GM20431 (cell line): Measurements from ENCODE around the gene NIT1.
"Not testable (repeated sequence)": the region's sequence is repeated elsewhere in the genome, so short reads cannot be mapped to it uniquely, and the experiment has no call there.

Source experiments
- in situ Hi-C: fragments of 300-500 bp; cut with MseI, MboI; formaldehyde crosslinking; loops from one replicate; pipeline ENCODE4 v1.15.0; 2020; ENCODE audit warnings: low sequenced_read_pairs; ENCODE audit not compliant: unreplicated experiment

The NIT1 gene

DNA sequence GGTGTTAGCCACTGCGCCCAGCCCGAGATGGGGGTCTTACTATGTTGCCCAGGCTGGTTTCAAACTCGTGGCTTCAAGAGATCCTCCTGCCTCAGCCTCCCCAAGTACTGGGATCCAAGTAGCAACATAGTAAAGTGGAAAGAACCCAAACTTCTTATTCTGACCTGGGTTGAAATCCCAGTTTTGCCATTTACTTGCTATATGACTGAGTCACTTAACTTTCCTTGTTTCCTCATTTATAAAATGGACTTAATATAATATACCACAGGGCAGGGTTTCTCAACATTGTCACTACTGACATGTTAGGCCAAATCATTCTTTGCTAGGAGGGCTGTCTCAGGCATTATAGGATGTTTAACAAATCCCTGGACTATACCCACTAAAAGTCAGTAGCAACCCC, 6.8 kb upstream of the NIT1 start:
- in situ Hi-C loops, result no loop called here

DNA sequence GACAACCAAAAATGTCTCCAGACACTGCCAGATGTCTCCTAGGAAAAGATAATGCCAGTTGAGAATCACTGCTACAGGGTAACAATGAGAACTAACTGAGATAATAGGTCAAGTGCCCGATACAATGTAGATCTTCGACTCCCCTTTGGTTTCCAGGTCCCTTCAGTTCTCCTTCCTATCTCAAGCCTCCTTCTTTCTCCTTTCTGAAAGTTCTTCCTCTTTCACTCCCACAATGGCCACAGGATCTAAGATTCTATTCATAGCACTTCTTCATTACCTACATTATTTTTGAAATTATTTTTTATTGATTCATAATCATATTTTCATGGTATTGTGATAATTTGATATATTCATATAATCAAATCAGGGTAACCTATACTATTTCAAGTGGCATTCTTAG, 6.4 kb upstream of the NIT1 start:
- in situ Hi-C loops, result no loop called here

DNA sequence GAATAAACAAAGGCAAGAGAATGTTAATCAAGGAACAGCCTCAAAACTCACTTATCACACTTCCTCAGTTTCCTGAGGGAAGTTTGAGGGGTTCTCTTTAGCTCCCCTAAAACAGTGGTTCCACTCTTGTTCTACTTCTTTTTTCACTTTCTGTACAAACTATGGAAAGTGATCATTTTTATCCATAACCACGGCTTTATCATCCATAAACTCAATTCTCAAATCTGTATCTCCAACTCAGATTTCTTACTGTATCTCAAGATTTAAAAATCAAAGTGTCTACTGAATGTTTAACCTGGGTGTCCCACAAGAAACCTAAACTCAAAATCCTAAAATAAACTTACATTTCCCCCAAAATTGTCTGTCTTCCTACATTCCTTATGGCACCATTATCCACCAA, 4.0 kb upstream of the NIT1 start:
- in situ Hi-C loops, result no loop called here

DNA sequence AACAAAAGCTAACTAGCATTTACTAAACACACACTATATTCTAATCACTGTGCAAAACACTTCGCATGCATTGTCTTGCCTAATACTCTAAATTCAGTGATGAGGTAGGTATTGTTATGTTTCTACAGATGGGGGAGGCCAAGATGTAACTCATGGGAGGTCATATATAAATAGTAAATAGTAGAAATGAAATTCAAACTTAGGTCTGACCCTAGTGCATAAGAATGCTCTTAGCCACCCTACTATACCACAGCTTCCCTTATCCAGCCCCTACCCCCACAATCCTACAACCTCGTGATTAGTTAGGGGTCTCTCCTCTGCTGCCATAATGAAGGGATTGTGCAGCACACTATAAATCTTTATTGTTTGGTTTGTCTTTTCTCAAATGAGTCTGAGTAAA, 3.3 kb upstream of the NIT1 start:
- in situ Hi-C loops, result no loop called here

DNA sequence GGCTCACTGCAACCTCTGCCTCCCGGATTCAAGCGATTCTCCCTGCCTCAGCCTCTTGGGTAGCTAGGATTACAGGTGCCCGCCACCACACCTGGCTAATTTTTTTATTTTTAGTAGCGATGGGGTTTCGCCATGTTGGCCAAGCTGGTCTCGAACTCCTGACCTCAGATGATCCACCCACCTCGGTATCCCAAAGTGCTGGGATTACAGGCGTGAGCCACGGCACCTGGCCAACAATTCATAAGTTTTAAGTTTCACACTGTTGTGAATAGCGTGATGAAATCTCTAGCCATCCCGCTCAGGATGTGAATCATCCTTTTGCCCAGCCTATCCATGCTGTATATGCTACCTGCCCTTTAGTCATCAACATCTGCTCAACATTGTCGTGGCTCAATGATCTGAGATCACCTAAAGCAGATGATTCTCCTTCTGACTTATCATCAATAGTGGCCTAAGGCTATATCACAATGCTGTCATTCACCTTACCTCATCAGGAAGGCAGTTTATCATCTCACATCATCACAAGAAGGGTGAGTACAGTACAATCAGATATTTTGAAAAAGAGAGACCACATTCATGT, 2.7 kb upstream of the NIT1 start:
- in situ Hi-C loops, result no loop called here

DNA sequence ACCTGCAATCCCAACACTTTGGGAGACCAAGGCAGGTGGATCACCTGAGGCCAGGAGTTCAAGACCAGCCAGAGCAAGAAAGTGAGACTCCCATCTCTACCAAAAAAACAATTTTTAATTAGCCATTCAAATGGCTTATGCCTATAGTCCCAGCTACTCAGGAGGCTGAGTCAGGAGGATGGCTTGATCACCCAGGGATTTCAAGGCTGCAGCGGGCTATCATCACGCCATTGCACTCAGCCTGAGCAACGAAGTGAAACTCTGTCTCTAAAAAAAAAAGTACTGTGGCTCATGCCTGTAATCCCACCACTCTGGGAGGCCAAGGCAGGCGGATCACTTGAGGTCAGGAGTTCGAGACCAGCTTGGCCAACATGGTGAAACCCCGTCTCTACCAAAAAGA, 1.9 kb upstream of the NIT1 start:
- in situ Hi-C loops, result not testable (repeated sequence)

DNA sequence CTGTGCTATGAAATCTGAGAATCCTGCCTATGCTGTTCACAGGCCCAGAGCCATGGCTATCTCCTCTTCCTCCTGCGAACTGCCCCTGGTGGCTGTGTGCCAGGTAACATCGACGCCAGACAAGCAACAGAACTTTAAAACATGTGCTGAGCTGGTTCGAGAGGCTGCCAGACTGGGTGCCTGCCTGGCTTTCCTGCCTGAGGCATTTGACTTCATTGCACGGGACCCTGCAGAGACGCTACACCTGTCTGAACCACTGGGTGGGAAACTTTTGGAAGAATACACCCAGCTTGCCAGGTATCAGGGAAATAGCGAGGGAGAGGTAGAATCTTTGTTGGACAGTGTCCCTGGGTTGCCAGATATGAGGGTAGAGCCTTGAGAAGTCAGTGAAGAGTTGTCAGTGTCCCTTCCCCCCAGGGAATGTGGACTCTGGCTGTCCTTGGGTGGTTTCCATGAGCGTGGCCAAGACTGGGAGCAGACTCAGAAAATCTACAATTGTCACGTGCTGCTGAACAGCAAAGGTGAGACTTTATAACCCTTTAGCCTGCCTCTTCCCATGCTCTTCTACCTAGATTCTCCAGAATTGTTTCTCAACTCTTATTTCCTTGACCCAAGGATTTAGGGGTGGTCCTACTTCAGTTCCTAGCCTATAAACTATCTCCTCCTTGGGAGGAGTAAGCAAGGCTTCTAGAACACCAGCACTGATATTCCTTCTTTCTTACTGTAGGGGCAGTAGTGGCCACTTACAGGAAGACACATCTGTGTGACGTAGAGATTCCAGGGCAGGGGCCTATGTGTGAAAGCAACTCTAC, 1.4 kb downstream of the NIT1 start:
- in situ Hi-C loops, result no loop called here

DNA sequence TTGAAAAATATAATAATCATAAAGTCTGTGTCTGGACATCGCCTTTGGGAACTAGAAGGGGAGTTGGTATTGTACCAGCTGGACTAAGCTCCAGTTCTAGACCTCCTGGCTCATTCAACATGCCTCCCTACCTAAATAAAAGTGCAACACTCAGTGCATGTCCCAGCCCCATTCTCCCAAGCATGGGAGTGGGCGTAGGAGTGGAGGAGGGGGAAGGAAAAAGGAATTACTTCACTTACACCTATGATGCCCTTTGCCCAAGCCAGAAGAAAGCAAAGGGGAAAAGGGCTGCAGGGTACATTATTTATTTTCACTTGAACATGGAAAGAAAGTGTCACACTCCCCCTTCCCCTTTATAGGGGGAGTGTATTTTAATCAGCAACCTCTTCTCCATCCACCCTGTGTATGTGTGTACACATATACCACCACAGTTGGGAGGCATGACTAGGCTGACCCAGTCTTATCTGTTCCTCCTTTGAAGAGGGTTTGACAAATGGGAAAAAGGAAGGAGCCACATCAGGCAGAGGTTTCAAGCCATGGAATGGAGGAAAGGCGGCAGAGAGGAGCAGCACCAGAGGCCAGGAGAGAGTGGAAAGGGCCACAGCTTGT, 3.2 kb downstream of the NIT1 start:
- in situ Hi-C loops, result no loop called here

DNA sequence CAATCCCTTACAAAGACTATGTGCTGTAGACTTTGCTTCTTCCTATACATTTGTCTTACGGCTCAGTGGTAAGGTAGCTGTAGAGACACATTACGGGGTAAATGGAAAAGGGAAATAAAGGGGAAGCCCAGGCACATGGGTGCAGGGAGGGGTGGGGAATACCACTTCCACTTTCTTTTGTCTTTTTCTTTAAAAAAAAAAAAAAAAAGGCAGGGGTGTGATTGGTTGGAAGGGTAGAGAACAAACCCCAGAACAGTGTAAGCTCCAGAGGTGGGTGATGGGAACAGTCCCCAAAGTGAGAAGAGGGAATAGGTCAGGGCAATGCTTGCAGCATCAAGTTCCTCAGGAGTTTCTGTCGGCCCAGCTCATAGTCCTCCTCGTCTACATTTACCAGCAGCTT, 3.9 kb downstream of the NIT1 start:
- in situ Hi-C loops, result no loop called here

DNA sequence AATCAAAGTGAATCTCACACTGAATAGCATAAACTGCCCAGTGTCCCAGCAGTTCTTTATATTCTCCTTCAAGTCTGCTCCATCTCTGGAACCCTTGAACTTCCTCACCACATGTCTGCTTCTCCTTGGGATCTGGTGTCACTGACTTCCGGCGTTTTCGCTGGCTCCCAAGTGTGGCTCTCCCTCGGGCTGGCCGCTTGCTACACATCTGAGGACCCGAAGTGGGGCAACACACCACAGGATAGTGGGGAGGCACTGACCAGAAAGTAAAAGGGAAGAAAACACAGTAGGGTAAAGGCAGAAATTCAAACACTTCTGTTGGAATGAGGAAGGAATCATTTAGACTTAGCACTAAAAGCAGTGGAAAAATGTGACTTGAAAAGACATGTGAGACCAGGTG, 5.1 kb downstream of the NIT1 start:
- in situ Hi-C loops, result no loop called here

DNA sequence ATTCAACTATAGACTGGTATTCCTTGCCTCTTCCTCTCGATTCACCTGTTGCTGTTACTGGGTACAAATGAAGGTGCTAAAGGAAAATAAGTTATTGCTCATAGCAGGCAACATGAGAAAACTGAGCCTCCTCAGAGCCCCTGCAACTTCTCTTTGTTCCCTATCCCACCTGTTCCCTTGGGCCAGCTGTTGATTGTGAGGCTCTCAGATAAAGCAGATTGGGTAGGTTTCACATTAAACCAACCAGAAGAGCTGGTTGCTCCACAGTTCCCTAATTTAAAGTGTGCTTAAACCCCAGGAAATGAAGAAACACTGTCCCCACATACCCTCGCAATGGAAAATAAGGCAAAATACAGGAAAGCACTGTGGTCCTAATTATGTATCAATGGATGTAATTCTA, 9.7 kb downstream of the NIT1 start:
- in situ Hi-C loops, result no loop called here

DNA sequence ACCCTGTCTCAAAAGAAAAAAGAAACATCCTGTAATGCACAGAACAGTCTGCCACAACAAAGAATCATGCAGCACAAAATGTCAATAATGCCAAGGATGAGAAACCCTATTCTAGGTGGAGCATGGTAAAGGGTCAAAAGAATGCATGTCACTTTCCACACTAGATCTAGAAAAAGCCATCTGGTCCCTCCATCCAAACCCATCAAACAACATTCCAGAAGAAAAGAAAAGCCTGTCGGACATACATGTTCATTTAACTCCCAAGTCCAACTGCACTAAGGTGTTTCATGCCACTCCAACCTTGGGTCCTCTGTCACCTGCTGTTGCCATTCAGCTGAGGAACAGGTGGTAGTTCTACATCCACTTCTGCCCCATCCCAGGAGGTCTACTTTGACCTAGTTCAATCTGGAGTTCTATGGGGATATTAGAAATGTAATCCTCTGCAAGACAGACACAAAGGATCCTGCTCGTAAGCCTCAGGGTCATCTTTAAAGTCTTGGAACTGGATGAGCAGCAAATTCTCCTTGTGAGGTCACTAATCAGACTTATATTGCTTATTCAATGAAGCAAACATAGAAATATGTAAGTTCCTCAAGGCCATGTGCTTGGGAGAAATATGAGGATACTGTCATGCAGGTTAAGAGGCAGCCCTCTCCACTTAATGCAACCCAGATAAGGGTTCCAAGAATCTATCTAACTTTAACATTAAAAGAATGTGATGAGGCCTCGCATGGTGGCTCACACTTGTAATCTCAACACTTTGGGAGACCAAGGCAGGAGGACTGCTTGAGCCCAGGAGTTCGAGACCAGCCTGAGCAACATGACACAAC, 10.9 kb downstream of the NIT1 start:
- in situ Hi-C loops, result no loop called here

DNA sequence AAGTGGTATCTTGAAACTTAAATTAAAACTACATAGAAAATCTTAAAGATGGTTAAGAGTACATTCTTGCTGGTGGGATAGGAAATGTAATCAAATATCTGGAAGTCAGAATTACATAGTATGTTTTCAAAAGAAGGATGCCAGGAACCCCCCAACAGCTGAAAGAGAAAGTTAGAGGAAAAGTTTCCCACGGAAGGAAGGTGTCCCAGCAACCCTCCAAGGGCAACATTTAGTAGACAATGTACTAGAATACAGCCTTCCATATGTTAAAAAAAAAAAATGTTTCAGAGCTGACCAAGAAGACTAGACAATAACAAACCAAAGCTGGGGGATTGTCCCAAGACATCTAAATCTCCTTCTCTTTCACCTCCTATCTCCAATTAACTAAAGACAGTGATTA, 12.4 kb downstream of the NIT1 start:
- in situ Hi-C loops, result no loop called here

DNA sequence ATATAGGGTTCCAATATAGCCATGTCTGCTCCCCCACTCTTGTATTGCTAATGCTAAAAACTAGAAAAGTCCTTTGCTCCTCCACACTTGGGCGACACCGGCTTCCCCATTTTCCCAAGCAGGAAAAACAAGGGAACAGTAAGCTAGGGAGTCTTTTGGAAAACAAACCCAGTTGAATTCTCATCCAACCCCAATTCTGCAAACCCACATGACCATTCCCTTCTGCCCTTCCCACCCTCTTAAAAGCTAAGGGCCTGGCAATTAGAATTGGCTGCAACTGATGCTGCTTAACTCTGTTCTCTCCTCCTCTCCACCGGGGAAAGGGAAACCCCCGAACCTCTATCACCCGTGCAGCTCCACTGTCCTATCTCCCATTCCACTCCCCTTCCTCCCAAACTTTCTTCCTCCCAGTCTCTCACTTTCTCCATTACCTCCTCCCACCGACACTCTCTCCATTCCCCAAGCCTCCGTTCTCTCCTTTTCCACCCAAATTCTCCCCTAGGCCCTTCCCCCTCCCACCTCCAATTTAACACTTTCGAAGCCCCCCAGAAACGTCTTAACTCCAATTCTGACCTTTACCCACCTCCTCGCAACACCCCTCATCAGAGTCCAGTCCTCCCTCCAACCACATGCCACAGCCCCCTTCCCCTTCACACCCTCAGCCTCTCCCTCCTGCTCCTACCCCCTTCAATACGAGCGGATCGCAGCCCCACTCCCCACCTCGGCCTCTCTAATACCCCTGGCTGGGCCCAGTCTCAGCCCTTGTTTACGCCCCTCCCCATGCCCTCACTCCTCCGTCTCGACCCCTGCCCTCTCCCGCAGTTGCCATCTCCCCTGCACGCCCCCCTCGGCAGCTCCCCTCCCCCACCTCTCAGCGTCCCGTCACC, 13.9 kb downstream of the NIT1 start:
- in situ Hi-C loops, result no loop called here

DNA sequence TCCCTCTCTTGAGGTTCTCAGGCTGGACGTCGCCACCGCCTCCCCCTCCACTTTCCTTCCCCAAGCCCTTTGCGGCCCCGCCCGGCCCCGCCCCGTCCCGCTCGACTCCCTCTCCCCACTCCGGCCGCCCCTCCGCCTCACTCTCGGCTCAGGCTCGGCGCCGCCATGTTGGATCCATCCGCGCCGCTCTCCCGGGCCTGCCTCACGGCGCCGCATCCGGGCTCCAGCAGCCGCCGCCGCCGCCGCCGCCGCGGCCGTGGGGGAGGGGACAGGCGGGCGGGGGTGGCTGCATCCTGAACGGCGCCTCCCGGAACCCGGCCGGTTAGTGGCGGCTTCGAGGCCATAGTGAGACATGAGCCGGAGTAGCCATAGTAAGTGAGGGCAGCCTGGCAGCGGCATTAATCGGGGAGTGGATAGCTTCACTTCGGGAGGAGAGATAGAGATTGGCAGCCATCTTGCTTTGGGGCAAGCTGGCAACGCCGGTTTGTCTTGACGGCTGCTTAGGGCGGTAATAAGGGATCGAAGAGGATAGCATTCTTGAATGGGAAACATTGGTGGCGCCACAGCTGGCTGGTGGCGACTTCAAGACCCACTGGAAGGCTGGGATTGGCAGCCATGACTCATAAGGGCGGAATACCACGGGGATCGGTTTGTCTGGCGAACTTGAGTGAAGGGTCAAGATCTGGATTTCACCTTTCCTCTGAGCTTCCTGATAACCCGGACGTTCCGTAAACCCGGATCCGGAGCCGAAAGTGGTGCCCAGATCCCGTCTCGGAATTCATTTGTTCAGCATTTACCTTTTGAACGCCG, 14.7 kb downstream of the NIT1 start, which contains the start of gene DEDD:
DEDD (minus strand) TSS at position 258 of the 810 bp plus-strand sequence. CDS start 8,205 bp downstream, outside the sequence.
- in situ Hi-C loops, result no loop called here

DNA sequence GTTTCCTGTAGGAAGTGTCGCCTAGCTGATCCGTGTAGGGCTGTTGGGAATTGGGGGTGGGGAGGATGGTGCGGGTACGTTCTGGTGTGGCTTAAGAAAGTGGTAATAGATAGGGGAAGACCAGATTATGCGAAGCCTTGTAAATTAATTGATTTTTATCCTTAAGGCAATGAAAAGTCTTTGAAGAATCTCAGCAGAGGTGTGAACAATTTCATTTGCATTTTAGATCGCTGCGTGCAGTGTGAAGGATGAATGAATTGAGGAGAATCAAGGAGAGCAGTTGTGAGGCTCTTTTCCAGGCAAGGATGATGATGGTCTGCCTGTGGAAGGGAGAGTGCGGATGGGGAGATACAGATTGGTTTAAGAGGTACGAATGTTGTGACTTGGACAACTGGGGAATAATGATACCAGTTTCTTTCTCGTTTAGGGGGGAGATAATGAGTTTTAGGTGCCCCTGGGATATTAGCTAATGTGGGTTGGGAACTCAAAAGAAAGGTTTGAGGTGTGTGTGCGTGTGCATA, 15.4 kb downstream of the NIT1 start:
- in situ Hi-C loops, result no loop called here

DNA sequence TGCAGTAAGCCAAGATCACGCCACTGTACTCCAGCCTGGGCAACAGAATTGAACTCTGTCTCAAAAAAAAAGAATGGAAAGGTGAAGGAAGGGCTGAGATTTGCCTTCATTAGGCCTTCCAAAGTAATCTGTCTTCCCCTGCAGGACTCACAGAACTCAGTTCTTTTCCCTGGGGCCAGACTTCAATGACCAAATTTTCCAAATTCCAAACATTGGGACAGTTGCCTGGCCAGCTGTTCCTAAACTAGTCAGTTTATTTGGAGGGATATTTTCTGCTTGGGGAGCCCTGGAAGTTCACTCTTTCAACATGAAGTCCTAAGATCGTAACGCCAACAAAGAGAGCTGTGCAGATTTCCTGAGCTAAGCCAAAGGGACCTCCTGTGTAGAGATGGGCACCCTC, 20.0 kb downstream of the NIT1 start:
- in situ Hi-C loops, result no loop called here

DNA sequence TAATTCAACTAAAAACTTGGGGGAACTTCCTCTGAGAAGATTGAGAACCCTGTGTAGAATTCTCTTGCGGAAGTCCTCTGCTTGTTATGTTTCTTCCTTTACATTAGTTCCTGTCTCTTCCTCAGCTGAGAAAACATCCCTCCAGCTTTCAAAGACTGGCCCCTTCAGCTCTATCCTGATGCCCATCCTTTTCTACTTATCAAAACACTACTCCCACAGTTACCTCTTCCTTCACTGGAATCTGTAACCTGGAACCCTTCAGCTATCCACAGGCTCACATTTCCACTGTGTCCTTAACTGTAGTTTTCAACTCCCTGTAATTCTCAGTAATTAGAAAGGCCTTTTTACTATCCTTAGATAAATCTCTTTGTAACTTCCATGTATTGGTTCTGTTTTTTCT, 20.5 kb downstream of the NIT1 start:
- in situ Hi-C loops, result no loop called here

DNA sequence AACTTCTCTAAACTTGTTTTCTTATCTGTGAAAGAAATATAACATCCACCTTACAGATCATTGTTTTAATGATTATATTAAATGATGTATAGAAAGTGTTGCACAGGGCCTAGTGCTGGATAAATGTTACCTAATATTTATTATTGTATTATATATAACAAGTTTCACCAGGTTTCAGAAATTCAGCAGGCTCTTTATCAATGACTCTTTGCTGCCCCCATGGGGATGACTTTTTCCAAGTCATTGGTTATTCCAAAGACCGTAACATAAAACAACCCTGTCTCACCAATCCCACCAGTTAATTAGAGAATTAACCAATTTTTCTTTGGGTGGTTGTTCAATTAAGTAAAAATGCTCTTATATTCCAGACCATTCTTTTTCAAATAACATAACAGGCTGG, 21.9 kb downstream of the NIT1 start:
- in situ Hi-C loops, result no loop called here
